Measurements from ENCODE around the gene TRIP13.
"Not testable (repeated sequence)": the region's sequence is repeated elsewhere in the genome, so short reads cannot be mapped to it uniquely, and the experiment has no call there.

Gene TRIP13

DNA sequence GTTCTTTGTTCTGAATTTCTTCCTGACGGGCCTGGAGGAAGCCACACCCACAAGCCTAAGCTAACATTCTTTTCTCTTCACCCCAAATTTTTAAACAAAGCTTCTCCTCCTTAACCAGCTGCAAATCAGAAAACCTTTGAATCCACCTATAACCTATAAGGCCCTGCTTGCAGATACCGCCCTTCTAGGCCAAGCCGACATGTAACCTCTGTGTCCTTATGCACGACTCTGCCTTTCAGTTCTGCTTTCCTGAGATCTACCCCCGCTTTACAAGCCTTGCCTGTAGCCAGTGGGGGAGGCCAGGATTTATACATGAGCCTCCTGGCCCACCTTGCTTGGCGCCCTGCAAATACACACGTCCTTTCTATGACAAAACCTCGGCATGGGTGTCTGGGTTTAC lies 19.4 kb upstream of the TRIP13 start:
- no peak for DNase-seq

DNA sequence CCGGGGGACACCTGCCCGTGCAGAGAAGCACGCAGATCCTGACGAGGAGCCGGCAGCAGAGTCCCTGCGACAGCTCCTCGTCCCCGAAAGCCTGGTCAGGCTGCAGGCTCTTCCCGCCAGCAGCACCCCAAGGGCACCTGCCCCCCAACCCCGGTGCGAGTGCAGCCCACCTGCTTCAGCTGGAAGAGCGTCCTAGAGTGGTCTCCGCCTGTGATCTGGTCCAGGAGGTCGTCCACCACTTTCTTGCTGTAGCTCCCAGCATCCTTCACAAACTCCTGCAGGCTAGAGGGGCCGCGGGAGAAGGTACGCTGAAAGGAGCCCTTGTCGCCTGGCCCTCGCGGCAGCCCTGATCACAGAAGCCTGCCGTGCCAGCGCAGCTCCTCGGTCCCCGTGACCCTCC lies 16.8 kb upstream of the TRIP13 start:
- DNase-seq = no peak

DNA sequence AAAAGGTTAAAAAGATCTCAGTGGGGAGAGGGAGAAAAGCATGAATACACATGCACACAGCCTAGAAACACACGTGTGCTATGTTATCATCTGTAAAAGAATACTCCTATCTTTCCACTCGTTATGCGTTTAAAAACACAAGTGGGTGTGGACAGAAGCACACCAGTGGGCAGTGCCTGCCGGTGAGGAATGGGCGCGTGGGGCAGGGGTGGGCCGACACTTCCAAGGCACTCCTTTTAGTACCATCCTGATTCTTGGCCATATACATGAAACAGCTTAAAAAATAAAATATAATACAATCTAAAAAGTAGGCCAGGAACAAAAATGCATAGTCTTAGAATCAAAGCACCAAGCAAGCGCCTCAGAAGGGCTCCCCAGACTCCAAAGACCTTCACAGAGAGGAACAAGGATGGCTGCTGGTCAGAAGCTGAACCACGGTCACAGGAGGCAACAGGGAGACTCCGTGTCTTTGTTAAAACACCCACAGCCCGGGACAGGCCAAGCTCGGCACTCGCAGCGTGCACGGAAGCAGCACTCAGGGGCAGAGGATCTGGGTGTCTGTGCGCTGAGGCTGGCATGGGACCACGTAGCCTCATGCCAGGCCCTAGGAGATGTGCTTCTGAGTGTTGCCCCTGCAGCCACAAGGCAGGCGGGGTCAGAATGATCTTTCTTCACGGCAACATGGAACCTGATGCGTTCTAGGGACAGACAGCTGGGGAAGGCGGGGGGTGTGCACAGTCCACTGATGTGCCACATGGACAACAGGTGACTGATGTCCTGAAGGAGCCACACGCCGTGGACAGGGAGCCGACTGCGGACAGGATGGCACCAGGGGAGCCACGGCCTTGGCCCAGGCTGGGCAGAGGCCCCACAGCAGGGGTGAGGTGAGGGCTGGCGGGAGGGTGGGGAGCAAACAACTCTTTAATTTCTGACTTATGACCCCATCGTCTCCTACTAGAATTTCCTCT lies 16.0 kb upstream of the TRIP13 start:
- DNase-seq = no peak

DNA sequence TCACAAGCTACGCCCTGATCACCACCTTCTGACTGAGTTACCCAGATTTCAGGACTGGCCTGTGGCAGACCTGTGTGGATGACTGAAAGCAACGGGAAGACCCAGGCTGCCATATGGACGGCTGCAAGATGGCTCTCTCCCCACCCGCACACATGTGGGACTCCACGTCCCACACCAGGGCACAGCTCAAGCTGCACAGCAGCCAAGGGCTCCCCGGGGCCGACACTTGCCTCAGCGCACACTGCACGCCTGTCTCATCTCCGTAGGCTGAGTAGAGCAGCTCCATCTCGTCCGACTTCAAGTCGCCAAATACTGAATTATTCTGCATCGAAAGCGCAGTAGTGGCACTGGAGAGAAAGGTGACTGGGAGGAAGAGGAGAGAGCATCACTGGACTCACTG lies 14.6 kb upstream of the TRIP13 start:
- DNase-seq = no peak

DNA sequence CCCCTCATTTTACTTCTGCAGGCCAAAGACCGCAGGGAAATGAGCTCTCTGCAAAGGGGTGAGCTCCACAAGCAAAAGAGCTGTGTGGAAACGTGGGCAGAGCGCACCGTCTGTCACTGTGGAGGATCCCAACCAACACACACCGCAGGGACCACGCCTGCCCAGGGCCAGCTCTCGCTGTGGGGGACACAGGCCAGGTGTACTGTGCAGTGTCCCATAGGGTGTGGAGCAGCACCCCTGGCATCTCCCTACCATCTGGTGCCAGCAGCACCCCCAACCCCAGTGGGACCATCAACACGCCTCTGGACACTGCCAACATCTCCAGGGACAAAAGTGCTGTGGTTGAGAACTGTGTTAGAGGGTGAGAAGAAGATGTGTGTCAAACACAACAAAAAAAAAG lies 14.0 kb upstream of the TRIP13 start:
- not testable (repeated sequence) for DNase-seq

DNA sequence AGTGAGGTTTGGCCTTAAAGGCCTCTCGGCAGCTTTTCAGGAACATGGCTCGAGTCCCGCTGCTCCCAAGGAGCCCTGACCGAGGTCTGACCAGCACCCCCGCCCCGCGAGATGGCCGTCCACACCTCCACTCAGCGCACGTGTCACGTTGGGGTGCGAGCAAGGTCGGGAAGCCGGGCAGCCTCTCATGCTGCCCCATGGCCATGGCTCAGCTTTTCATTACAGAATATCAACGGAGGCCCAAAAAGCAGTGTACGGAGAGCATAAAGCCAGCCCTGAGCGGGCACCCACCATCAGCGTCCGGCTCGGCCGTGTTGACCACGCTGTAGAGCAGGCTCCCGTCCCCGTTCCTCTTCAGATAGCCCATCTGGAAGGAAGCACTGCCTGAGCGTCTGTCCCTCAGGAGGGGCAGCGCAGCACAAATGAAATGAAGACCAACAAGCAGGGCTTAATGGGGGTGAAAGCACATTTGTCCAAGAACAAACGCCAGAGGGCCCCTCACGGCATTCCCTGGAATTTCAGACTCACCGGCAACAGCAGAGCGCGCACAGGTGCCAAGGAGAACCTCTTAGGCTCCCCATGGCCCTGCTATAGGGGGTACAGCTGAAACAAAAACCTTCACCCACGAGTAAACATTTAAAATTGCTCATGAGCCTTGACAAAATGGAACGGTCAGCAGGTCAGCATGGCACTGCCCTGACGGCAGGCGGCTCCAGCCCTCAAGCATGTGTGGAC lies 11.7 kb upstream of the TRIP13 start:
- no peak for DNase-seq

DNA sequence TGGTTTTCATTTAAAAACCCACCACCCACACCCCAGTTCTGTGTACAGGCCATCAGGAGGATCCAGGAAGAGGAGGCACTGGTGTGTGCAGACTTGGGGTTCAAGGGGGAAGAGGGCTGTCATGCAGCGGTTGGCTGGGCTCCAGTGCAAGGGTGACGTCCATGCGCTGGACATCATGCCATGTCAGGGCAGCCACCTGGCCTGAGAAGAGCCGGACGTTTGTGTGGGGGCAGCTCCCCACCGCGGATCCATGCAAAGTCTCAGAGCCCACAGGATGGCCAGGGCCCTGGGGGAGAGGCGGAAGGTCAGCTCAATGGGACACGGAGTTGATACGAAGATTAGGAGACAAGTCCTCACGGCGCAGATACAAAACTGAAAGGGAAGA lies 11.1 kb upstream of the TRIP13 start:
- DNase-seq = no peak

DNA sequence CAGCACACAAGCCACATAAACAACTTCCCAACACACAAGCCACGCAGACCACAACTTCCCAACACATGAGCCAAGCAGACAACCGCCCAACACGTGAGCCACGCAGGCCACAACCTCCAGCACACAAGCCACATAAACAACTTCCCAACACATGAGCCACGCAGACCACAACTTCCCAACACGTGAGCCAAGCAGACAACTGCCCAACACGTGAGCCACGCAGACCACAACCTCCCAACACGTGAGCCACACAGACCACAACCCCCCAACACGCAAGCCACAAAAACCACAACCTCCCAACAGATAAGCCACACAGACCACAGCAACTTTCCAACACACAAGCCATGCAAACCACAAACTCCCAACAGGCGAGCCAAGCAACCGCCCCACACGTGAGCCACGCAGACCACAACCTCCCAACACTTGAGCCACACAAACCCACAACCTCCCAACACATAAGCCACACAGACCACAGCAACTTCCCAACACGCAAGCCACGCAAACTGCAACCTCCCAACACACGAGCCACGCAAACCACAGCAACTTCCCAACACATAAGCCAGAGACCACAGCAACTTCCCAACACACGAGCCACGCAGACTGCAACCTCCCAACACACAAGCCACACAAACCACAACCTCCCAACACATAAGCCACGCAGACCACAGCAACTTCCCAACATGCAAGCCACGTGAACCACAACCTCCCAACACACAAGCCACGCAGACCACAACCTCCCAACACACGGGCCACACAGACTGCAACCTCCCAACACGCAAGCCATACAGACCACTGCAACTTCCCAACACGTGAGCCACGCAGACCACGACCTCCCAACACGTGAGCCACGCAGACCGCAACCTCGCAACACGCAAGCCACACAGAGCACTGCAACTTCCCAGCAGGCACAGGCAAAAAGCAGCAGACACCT lies 10.2 kb upstream of the TRIP13 start:
- DNase-seq = no peak

DNA sequence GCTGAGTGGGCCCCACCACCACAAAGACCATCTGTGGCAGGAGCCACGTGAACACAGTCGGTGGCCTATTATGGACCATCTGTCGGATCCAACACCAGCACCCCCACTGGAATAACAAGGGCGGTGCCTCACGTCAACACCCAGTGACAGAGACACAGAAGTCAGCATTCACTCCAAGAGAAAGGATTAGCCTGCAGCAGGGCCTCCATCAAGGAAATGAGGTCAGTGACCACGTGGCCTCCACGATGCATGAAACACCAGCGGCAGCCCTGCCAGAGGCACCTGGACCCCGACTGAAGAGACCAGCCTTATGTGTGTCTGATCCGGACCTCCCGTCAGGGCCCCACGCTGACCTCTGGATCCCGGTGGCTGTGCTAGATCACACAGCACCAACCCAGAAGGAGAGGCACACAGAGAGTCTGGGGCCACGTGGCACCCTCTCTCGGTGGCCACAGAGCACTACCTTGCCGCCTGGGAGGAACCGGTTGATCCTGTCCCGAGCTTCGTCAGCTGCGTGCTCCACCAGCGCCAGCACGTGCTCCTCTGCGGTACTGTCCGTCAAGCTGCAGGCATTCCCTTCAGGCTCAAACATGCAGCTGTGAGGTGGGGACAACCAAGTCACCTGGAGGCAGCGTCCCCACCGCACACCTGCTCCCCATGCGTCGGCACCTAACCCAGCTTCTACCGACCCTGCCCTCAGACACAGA lies 9.1 kb upstream of the TRIP13 start:
- DNase-seq = no peak

DNA sequence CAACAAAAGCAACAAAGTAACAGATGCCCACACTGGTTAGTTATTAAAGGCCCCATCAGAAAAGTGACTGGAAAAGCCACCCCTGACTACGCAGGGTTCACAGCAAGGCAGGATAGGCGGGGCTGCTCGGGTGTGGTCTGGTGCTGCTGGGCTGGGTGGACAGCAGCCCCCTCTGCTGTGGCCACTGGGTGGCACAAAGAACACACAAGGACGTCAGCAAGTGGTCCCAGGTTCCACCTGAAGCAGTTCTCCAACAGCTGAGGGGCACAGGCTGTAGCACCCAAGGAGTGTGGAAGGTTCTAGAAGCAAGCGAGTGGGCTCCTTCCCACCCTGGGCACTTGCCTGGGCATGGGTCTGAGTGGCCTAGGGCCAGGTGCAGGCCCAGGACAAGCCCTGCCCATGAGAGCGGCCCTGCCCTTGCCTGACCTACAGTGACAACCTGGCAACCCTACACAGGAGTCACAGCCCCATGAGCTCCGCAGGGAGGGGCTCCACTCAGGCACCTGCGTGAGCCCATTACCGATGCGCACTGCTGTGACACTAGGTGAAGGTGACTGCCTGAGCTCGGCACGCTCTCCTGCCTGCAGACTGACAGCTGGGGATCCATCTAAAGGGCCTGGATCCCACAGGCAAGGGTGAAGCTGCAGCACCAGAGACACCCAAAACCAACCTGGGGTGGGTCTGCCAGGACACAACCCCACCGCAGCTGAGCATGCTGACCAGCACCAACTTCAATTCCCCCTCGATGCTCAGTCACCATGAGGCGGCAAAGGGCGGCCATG lies 8.1 kb upstream of the TRIP13 start:
- no peak for DNase-seq

DNA sequence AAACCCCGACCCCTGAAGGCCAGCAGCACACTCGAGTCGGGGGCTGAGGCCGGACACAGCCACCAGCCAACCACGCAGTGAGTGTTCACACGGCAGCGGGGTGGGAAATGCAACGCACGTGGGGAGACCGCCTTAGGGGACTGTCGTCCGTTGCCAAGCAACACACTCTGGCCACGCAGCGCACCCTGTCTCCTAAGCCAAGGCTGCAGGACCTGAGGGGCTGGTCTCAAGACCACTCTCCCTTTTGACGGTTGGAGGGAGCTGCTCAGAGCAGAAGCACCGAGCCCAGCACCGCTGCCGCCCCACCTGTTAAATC lies 7.6 kb upstream of the TRIP13 start:
- DNase-seq = no peak

DNA sequence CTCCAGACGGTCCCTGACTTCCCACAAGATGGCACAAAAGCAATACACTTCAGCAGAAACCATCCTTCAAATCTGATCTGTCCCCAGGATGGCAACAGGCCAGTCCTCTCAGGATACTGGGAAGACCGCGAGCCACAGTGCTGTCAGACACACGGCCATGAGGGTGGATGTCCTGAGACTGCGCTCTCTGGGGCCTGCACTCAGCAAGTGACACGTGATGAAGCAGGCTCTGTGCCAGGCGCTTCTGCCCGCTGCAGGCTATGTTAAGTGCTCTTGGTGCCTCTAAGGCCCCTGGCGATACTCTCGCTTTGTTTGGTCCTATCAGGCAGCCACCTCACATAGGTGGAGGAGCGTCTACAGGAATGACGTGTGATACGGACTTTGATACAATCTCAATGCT lies 7.2 kb upstream of the TRIP13 start:
- no peak for DNase-seq

DNA sequence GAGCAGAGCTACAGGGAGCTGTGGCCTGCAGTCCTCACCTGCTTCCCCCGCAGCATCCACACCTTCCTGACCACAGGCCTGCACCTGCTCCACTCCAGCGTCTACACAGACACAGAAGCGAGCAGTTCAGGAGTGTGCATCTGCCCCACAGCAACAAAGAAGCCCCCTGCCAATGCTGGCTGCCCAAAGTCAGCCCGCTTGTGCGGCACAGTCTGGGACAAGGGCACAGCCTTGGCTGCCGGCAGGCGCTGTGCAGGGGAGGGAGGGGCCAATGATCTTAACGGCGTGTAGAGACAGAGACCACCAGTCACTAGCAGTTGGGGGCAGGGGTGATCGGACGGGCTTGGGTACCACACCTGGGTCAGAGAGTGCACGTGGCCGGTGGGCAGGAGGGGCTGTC lies 6.6 kb upstream of the TRIP13 start:
- DNase-seq = no peak

DNA sequence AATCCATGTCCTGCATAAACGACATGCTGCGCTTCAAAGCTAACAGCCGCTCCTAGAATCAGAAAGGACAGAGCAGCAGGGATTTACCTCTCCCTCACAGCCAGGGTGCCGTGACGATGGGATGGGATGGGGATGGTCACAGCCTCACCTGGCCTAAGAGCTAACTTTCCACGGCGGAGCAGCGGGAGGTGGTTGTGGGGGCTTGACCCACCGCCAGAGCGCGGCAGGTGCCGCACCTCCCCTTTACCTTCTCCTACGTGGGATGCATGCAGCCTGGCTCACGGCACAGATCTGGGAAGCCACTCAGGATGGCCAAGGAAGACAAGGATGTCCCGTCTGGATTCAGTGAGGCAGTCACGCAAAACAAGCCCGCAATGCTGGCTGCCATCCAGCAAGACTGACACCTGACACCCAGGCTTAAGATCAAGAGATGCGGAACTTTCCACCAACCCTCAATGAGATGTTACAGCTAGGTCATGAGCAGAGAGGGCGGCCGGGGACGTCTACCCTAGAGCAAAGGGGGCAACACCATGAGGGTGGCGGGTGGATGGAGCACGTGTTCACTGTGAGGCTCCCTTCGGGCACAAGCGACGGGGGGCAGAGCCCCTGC lies 5.9 kb upstream of the TRIP13 start:
- DNase-seq = no peak

DNA sequence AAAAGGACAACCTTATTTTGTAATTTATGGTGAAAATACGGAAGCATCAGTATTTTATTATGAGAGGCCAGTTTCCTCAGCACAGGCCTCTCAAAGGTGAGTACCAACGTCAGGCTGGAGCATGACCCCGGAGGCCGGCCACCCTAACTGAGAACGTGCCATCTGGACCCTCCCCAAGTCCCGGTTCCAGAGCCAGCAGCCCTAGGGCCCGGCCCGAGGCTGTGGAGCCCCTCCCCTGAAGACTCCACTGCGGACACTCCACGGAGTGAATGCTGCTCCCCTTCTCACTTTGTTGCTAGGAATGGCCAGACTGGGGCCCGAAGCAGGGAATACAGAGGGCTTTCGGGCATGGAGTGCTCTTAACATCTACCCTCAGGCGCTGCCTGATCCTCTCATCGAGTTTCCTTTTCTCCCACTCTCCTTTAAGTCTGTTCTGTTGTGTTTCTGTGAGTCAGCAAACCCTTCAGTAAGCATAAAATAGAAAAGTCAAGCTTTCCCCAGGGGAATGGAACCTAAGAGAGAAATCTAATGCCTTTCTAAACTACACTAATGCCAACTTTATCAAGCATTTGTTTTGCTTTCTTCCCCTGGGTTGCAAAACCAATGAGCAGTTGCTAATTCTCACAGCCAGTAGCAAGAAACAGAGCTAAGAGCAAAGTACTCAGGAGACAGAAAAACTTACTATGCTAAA lies 4.6 kb upstream of the TRIP13 start:
- DNase-seq = no peak

DNA sequence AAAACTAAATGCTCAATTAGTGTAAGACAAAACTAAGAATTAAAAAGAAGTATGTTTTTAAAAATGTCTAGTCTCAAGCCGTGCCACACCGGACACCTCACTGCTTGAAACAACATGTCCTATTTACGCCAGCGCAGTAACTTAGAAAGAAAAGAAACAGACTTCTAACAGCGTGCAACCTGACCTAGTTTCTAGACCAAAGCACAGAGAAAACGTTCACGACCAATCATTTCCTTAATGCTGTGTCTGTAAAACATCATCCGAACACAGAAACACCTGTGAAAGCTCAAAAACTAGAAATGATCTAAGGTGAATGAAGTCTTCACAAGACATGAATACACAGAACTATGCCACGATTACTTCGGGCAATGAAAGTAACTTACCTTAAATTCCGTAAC lies 4.0 kb upstream of the TRIP13 start:
- no peak for DNase-seq

DNA sequence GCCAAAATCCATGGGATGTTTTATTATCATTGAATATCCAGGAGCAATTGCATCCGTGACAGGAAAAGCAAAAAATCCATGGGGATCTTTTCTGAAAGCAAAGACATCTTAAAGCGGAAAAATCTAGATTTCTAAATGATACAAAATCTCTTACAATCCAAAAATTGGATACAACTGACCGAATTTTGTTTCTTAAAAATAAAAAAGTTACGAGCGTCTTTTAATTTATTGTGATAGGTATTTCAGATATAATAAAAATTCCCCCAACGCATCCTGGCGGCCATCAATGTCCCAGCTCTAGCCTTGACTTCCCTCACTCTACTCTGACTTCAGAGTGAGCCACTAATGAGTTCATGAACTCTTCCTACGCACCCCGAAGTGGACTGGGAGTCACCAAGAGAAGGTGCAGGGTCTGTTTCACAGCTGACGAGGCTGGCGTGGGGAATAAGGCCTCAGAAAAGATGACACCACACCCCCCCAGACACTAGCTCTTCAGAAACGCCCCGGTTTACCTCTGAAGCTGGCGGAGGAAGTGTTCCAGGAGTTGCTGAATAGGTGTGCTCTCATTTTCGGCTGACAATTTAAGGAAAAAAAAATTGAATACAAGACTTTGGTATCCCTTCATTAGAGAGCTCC lies 3.5 kb upstream of the TRIP13 start:
- no peak for DNase-seq

DNA sequence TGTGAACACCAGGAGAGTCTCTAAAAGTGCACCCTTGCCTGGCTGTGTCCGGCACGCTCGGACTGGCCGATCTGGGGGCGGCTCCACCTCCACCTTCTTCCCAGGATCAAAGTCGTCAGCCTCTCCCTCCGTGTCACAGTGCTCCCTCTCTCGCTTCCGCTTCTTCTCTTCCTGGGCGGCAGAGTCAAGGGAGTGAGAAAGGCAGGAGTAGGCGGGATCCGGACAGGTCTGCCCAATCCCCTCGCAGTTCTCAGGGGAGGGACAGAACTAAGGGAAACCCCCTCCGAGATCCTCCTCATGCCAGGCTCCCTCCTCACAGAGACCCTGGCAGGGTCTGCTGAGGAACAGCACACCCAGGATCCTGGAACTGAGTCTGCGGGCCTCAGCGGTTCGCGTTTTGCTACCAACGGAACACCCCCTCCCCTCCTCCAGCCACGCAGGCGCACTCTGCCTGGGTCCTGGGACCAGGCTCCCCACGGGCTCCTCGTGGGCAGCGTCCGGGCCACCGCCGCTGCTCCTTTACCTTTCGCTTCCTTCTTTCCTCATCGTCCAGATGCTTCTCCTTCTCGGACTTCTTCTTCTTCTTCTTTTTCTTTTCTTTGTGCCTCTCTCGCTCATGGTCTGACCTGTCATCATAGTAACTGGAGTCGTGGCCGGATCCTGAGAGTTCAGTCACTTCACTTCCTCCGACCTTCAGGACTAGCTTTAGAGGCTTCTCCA lies 1.4 kb upstream of the TRIP13 start:
- no peak for DNase-seq

DNA sequence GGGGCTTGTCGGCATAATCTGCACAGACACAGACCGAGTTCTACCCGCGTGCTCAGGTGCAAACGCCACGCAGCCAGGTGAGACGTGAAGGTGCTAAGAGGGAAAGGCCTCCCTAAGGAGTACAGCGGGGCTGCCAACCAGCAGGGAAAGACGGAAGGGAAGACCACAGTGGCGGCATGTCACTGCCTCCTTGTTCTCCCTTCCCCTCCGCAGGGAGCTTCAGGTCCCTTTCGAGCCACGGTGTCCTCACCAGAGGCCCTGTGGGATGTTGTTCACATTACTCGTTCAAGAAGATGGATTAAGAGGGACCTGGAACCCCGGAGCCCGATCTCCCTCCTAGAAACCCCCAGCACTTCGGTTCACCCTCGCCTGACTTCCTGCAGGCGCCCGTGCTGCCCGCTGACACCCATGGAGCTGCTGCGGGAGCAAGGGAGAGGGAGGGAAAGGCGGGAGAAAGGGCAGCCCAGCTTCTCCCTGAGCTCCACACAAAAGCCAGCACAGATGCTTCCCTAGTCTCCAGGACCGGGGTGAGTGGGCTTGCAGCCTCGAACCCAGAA lies 769 bp upstream of the TRIP13 start:
- peak; percentile 24 for DNase-seq

Measured in stimulated activated CD4-positive, alpha-beta T cell treated with anti-CD3 and anti-CD28 coated beads, Interleukin-15, amount 100 ng/mL, for 24 hours (primary cell).